GM18868 (cell line): Measurements from ENCODE around the gene TRAF6.

ENCODE experiments used
- ATAC-seq: cut with Tn5 transposase; IDR thresholded peaks from one replicate; pipeline ENCODE4 v1.9.1; 2021; ENCODE audit warnings: mild to moderate bottlenecking, moderate library complexity; ENCODE audit not compliant: unreplicated experiment

TRAF6 gene

GRCh38 chr11:36459046-36459445, 51.0 kb downstream of the TRAF6 start:
- no peak for ATAC-seq

DNA sequence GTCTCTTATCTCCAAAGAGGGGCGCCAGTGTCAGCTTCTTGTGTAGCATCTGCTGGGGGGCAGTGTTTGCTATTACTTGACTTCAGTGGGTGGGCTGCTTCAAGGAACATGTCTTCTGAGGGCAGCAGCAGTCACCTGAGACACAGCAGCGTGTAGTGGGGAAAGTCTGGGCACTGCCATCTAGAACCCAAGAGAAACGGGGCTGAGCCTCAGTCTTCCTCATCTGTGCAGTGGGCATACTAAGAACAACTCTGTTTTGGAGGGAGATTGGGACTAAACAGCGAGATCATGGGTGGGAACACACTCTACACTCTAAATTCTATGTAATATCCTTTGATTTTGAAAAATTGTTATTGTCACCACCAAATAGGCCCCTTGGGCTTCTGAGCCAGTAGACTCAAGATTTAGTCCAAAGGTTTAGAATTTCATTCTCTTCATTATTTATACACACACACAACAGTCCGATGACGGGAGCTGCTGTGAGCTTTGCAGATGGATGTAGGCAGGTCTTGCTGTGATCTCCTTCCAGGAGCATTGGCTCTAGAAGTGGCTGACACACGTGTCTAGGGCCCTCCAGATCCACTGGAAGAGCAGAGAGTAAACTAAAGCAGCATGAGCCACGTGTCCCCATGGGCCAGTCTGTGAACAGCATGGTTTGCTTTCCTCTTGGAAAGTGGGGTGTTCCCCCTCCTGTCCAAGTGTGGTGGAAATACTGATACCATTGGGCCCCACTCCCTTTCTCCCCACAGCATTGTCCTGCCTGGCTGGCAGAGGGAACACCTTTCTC, 51.8 kb downstream of the TRAF6 start:
- ATAC-seq: no peak

- ATAC-seq: no peak
Measured at GRCh38 chr11:36456156-36456555, 53.9 kb downstream of the TRAF6 start.

DNA sequence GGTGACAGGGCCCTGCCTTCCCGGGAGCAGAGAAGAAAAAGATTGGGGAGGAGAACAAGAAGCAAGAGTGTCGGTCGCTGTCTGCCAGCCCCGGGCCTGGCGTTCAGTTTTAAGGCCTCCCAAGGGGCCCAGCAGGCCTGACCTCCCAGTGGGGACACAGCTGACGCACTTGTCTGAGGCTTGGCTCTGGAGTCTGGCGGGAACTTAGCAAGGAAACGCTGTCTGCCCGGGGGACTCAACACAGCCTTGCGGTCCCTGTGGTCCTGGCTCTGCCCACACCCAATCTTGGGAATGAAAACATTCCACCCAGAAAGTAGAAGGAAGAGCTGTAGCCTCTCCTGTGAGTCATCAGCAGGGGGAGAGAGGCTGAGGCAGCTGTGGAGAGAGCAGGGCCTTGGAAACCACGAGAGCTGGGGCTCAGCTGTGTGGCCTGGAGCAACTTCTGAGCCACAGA, 54.4 kb downstream of the TRAF6 start:
- no peak for ATAC-seq

DNA sequence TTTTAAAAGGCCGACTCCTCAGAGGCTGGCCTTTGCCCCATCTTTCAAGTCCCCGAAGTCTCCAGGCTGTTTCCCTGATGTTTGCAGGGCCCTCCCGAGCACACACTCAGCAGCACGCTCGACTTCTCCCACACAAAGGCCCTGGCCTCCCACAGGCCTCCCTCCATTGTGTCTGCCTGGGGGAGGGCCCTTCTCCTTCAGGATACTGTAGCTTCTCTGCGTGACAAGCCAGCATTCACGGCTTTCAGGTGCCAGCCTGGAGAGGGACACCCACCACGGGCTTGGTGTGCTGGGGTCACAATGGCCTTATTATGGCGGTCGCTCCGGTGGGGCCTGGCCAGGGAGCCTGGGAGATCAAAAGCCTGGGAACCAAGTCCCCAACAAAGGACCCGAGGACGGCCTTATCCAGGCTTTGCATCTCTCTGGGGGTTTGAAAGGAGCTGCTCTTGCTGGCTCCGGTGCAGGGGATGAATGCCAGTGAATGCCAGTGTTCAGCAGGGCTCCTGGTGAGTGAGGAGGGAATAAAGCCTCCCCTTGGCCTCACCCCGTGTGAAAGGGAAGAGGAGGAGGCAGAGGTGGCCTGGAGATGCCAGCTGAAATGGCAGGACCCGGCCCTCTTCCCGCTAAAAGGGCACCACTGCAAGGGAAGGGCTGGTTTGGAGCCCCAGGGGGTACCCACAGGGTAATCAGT, 55.0 kb downstream of the TRAF6 start:
- ATAC-seq: no peak

GRCh38 chr11:36454551-36454940, 55.5 kb downstream of the TRAF6 start:
- ATAC-seq: no peak

- no peak for ATAC-seq
Measured at GRCh38 chr11:36453678-36454077, 56.4 kb downstream of the TRAF6 start.

DNA sequence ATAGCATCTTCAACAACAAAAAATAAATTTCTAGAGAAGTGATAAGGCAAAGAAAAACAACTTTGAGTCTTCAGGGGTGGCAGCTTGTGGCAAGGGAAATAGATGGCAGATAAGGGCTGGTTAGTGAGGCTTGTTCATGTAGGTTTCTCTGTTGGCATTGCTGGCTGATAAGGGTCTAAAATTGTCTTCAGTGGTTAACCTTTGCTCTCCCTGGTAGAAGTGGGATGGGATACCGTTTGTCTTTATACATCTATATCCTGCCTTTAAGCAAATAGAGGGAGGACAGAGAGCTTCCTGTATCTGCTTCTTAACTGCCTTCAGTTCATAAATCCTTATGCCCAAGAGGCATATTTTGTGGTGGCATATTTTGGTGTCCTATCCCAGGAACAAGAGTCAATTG, 57.1 kb downstream of the TRAF6 start:
- ATAC-seq: no peak

DNA sequence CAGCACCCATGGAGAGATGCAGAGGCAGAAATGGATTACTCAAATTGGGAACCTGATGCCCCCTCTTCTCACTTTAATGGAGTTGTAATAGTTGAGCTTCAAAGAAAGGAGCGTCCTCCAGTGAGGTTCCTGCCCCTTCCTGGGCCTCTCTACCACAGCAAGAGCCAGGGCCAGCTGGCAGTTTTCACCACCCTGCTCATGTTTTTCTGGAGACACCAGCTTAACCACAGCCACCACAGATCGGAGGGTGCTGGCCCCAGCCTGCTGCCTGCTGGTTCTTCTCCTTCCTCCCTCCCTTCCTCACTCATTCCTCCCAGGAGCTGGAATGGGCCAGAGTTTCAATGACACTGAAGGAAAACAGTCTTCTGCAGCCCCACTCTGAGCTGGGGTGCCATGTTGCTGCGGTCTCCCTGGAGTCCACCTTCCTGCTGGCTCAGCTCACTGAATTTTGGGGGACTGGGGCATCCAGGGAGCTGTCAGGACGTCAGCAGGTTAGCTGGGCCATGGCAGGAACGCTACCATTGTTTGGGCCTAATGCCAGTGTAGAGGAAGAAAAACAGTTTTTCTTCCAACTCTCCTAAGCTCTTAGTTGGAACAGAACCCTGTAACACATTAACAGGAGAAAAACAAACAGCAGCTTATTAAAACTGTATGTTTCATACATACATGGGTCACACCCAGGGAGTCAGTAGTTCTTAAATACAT, 57.7 kb downstream of the TRAF6 start:
- ATAC-seq: no peak

DNA sequence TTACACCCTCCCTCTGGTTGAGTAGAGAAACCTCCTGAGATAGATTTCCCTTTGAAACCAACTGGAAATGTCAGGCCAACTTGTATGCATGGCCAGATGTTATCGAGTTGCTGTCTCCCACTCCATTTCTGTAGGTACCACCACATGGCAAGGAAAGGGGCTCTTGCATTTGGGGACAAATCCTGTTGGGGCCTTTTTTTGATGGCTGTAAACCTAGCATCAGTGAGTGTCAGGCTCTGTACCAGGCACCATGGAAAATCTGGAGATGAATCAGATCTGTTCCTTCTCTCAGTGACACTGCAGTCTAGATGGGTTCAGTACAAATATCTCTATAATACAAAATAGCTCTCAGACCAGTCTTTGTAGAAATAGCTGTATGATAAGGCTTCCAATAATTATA, 58.4 kb downstream of the TRAF6 start:
- ATAC-seq: no peak

GRCh38 chr11:36451045-36451444, 59.0 kb downstream of the TRAF6 start:
- no peak for ATAC-seq

DNA sequence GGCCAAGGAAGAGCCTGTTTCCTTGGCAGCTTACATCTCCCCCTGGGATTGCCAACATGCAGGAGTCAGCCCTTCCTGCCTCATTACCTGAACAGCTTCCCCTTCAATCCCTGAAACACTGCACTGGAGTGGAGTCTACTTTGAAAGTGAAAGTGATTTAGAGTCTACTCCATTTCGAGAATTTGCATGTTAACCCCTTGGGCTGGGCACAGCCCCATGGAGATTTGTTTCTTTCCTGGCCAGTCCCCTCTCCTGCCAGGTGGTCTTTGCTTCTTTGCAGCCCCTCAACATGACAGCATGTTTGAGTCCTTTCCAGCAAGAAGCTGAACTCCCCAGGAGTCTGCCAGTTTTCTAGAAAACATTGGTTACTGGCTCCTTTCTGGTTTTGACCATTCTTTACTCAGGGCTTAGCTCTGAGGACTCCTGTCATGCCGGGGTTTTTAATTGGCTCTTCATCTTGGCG, 59.9 kb downstream of the TRAF6 start:
- ATAC-seq: peak; percentile 70

- peak; percentile 12 for ATAC-seq
Measured at GRCh38 chr11:36449561-36450096, 60.4 kb downstream of the TRAF6 start.

- no peak for ATAC-seq
Measured at GRCh38 chr11:36447947-36448346, 62.1 kb downstream of the TRAF6 start.

- ATAC-seq: no peak
Measured at GRCh38 chr11:36447514-36447913, 62.6 kb downstream of the TRAF6 start.

- ATAC-seq: no peak
Measured at GRCh38 chr11:36446135-36446534, 63.9 kb downstream of the TRAF6 start.

DNA sequence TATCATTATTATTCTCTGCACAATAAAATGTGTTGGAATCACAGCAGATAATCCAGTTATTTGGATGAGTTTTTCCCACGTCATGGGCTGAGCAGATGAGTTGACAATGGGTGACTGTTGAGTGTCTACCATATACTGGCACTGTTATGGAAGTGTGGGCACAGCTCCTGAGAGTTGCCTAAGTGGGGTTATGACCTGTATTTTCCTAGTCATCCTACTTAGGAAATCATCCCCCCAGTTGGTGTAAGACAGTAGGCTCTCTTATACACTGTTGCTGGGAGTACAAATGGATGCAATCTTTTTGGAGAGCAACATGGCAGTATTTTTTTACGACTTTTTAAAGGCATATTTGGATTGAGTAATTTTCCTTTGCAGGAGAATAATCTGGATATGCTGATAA, 66.4 kb downstream of the TRAF6 start:
- no peak for ATAC-seq

GRCh38 chr11:36441610-36442208, 68.4 kb downstream of the TRAF6 start:
- ATAC-seq: peak; percentile 97

DNA sequence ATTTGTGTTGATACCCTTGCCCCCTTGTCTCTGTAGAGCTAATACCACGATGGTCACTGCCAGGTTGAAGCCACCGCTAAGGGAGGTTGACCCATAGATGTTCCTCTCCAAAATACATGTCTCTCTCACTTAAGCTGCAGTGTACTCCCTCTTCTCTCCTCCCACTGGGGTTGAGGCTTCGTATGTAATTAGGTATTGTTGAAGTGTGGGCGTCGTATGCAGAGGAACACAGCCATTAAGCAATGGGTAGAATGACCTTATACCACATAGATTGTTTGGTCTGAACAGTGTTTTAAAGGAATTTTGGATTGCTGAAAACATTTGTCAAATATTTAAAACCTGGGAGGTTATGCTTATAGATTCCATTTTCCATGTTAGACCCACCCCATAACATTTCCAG, 71.9 kb downstream of the TRAF6 start:
- ATAC-seq: no peak

GRCh38 chr11:36437413-36437812, 72.7 kb downstream of the TRAF6 start:
- no peak for ATAC-seq
